Mammary microvascular endothelial cell (primary cell): ENCODE measurements around the gene PKP1. TPM values are rescaled to one million over a fixed set of nuclear protein-coding genes. Genes with fewer than 3 reads are reported as not detected.

Experiments
- total RNA-seq: library from RNA; depleted of rRNA; stranded (reverse); fragments of >200 nt; gene quantifications from 2 replicates; pipeline ENCODE4 v1.2.3, GENCODE V29; 2015

PKP1 gene
- total RNA-seq, result 0.15 TPM in 1 of 2 replicates, not detected in the other

GRCh38 chr1:201282931-201283829, at the start of gene PKP1:
Gene PKP1 (plus strand): TSS chr1:201283506. CDS start chr1:201283703, 197 bp downstream.

GRCh38 chr1:201377611-201378092, 94.3 kb downstream of the PKP1 start, which contains the start of gene TNNT2:
Gene TNNT2 (minus strand): TSS chr1:201377680. CDS start chr1:201373254, 4,426 bp downstream.

Other genes starting within 250 kb of the PKP1 start
- not detected in 2 replicates for gene CACNA1S, start 171.1 kb upstream of the PKP1 start, total RNA-seq
- not detected in 2 replicates for gene ASCL5, start 156.3 kb upstream of the PKP1 start, total RNA-seq
- 38.1 and 41.7 TPM in 2 replicates for gene TMEM9, start 129.0 kb upstream of the PKP1 start, total RNA-seq
- not detected in 2 replicates for gene IGFN1, start 92.7 kb upstream of the PKP1 start, total RNA-seq
- not detected in 2 replicates for gene TNNT2, start 94.2 kb downstream of the PKP1 start, total RNA-seq
- not detected in 2 replicates for gene LAD1, start 115.8 kb downstream of the PKP1 start, total RNA-seq
- gene TNNI1, start 138.2 kb downstream of the PKP1 start, total RNA-seq, result not detected in 2 replicates
- gene PHLDA3, start 185.7 kb downstream of the PKP1 start, total RNA-seq, result 67.6 and 85.6 TPM in 2 replicates
- gene CSRP1, start 223.6 kb downstream of the PKP1 start, total RNA-seq, result 1,218 and 1,227 TPM in 2 replicates